GM18508 (cell line): Measurements from ENCODE around the gene HINT2.
A peak's percentile ranks its signal among the peaks of the same experiment; 100 is the strongest.

Experiments
- ATAC-seq: cut with Tn5 transposase; IDR thresholded peaks from one replicate; pipeline ENCODE4 v1.9.1; 2021; ENCODE audit warnings: moderate number of reproducible peaks; ENCODE audit not compliant: insufficient read depth, unreplicated experiment

The HINT2 gene

DNA sequence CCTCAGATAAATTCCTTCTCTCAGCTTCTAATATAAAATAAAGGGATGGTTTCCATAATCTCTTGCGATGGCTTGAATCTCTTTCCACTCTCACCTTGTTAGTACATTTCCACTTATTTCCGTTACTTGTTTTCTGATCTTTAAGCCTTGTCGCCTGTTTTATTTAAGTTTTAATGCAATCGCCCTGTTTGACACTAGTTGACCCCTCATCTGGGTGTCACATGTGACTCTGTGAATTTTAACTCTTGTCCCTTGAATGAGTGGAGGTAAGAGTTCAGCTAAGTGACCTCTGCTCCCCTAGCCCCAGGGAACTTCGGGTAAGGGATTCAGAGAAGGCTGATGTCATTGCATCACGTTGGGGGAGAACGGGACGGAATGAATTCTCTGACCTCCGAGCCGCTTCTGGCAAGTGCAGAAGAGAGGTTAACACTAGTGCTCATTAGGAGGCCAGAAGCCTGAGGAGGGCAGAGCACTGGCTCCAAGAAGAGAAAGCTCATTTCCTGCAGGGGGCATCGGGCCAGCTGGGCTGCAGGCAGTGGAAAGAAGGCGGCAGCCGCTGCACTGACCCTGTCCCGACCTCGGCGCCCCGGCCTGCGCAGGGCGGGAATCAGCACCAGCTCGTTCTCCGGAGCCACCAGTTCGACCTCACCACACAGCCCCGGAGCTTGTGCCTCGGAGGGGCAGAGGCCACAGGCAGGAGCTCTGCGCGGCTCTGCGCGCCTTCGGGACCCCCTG is 569 bp downstream of the HINT2 start:
- no peak for ATAC-seq

DNA sequence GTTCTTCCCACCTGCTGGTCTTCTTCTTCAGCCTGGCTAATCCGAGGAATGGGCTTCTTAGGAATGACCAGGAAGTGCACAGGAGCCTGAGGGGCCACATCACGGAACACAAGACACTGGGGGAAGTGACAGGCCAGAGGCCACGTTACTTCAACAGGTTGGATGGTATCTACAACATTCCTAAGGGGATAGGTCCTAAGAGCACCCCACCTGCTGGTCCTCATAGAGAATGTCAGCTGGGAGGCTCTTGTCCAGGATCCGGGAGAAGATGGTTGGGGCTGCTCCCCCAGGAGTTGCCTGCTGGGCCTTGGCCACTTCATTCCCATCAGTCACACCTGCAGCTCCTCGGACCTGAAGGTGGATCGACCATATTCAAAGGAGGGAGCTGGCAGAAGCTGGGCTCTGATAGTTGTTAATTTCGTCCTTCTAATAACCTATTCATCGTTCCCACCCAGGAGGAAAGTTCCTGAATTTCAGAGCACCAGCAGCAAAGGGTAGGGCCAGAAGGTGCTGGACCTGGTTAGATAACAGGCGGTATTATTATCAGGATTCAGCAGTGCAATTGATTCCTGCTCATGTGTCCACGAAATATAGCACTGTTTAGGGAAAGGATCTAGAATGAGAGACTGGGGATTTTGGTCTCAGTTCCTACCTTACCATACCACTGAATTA is 1.3 kb downstream of the HINT2 start:
- no peak for ATAC-seq

DNA sequence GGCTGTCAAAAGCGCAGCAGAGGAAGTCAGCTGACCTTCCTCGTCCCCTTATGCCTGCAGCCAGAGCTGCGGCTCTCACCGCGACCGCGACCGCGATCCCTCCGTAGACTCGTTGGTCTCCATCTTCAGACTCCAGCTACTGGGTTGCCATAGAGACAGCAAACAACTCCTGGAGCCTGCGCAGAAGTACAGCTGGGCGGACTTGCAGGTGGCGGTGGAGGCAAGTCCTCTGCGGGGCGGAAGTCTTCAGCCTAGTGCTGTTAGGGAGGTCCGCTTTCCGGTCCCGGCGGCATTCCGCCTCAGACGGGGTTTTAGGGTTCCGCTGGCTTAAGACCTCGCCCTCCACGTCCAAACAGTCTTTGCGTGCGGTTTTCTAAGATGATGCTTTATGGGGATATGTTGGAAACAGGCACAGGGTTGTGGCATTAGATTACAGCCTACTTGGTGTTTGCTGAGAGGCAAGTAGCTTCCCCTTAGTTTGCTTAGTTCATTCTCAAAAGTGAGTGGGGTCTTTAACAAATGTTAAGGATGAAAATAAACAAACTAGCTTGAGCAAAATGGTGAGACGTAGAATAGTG is 2.7 kb downstream of the HINT2 start, which contains the start of gene SPAG8:
SPAG8 (minus strand) TSS at position 238 of the 578 bp plus-strand sequence; CDS start at position 123, 115 bp downstream.
- ATAC-seq = peak; percentile 46

DNA sequence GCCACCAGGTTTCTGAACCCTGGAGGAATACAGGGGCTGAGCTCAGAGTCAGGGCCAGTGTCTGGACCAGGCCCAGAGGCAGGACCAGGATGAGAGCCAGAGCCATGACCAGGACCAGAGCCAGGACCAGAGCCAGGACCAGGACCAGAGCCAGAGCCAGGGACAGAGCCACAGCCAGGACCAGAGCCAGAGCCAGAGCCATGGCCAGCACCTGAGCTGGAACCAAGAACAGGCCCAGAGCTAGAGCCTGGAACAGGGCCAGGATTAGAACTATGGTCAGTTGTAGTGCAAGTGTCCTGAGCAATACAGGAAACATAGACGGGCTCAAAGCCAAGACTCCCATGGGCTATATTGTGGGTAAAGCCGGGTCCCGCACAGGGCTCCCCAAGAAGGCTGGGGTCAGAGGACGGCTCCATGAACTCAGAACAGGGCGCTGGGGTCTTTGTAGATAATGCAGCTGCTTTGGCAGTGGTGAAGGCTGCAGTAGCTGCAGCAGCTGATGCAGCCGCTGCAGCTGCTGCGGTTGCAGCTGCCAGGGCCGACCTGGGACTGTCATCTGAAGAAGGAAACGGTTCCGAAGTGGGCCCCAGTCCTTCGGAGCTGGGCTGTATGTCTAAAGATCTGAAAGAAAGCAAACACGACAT is 3.3 kb downstream of the HINT2 start:
- ATAC-seq = no peak

DNA sequence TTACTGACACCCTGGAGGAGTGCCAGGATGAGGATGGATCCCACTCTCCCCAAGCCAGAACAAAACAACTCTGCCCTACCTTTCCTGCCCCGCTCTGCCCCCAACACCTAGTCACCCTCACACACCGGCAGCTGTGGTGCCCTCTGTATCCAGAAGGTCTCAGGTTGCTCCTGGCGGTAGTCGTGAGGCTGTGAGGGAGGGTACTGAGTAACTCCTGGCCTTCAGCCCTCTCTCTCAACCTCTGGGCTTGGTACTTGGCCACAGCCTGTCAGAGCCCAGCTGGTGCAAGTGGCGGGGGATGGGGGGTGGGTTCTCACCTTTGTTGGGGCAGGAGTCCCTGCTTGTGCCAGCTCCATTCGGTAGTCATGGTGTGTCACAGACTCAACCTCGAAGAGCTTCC is 4.7 kb downstream of the HINT2 start:
- no peak for ATAC-seq

DNA sequence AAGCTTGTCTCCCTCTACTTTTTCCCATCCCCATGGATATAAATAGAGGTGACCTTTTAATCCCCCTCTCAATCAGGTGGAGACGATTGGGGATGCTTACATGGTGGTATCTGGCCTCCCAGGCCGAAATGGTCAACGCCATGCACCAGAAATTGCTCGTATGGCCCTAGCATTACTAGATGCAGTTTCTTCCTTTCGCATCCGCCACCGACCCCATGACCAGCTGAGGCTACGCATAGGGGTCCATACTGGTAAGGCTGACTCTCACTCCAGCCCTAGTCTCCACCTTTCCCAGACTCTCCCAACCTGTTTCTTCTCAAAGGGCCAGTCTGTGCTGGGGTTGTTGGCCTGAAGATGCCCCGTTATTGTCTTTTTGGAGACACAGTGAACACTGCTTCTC is 6.4 kb downstream of the HINT2 start:
- no peak for ATAC-seq

DNA sequence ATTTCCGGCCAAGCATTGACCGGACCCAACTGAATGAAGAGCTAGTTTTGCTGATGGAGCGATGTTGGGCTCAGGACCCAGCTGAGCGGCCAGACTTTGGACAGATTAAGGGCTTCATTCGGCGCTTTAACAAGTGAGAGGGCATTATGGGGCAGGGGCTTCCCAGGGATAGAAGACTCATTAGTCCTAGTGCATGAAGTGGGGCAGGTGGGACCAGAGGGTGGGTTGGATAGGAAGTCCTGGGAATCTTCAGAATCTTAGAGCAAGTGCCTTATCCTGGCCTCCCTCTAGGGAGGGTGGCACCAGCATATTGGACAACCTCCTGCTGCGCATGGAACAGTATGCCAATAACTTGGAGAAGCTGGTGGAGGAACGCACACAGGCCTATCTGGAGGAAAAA is 8.7 kb downstream of the HINT2 start:
- no peak for ATAC-seq

DNA sequence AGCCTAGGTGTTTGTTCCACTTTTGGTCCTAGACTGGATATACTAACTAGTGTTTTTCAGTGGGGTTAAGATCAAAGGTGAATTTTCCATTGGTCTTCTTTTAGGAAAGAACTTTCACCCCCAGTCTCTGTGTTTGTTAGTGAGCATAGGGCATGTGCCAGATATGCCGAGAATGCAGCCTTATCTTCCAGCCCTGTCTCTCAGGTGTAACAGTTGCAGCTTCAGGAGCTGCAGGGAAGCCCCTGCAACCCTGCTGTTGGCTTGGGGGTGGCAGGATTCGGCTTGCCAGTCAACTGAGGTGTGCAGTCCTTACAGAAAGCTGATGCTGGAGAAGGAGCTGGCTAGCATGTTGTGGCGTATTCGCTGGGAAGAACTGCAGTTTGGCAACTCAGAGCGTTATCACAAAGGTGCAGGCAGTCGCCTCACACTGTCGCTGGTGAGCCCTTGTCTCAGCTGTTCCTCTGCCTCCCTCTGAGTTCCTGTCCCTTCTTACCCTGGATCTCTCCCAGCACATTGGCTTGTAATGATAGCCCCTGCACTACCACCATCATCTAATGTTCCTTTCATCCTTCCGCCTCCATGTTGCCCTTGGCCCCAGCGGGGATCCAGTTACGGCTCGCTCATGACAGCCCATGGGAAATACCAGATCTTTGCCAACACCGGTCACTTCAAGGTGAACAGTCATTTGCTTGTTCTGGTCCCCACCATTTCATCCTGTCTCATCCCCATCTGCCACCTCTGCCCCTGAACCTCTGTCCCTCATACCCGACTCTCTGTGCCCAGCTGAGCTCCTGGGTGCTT is 13.3 kb downstream of the HINT2 start:
- ATAC-seq = no peak

DNA sequence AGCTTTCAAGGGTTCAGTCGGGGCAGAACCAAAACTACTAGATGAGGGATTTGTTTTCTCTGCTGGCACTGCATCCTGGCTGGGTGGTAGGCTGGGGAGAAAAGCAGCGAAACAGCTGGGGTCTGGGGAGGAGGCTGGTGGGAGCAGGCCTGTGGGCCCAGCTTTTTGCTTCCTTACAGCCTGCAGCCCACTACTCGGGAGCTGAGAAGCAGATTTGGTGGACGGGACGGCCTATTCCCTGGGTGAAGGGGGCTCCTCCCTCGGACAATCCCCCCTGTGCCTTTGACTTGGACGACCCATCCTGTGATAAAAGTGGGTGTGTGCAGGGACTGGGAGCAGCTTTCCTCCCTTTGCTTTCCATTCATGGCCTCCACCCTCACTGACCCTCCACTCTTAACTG is 14.3 kb downstream of the HINT2 start:
- ATAC-seq = no peak

DNA sequence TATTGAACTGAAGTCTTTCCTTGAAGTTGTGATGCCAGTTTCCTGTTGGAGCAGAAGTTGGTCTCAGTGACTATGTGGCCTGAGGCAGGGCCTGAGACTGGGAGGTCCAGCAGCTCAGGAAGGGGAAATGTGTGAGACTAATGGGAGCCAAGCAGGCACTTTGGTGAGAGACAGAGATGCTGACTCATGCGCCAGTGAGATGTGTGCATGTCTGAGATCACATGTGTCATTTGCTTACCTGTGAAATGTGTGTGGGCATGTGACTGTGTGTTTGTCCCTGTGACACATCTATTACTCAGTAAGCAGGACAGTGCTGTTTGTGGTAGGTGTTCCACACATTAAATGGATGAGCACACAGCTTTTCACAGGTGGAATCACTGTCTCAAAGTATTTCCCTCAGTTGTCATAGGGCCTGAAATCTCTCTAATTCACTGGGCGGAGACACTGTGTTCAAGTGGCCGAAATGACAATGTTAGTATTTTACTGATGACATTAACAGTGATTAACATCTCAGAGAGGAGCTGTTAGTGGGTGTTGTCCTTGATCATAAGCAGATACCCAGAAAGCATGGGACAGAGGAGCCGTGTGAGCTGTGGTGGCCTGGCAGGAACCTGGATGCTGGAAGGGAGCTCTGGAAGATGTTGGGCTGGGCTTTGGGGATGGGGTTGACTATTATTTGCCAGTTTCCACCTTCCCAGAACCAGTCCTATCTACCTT is 16.0 kb downstream of the HINT2 start:
- ATAC-seq = no peak

DNA sequence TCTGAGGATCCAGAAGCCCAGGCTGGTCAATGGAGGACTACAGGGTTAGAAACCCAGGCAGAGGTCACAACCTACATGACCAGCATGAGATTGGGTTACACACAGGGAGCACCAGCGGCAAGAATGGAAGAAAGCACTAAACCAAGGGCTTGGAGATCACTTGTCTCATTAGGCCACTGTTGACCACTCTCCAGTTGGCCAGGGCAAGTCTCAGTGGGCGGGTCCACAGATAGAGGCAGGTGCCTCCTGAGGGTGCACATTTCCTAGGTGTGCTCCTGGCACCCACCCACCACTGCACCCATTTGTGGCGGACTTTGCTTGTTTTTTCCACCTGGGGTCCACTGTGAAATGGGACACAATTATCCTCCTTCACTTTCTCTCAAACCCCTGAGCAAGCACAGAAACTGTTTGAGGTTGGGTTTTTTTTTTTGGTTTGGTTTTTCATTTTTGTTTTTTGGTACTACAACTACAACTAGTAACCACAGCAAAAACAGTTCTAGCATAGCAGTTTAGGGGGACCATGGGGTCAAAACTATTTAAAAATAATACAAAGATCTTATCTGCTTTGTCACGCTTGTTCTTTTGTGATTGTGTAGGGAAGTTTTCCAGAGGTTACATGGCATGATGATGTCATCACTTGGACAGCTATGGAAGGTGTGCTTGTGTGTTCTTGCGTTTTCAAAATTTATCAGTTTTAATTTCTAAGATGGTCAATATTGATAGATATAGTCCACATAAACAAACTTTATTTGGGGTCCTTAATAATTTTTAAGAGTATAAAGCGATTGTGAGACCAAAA is 17.3 kb downstream of the HINT2 start:
- no peak for ATAC-seq

DNA sequence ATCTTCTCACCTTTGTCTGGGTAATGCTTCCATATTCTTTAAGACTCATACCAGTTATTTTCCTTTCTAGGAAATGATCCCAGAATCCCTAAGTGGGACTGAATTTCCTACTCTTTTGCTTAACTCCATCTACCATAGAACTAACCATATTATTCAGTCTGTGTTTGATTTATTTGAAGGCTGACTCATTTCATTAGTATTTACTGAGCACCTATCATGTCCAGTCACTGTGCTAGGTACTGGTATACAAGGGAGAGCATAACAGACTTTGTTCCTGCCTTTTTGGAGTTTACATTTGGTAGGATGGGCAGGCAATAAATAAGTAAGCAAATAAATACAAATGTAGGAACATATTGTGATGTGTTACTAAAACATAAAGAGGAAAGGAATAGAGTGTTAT is 19.1 kb downstream of the HINT2 start:
- no peak for ATAC-seq

DNA sequence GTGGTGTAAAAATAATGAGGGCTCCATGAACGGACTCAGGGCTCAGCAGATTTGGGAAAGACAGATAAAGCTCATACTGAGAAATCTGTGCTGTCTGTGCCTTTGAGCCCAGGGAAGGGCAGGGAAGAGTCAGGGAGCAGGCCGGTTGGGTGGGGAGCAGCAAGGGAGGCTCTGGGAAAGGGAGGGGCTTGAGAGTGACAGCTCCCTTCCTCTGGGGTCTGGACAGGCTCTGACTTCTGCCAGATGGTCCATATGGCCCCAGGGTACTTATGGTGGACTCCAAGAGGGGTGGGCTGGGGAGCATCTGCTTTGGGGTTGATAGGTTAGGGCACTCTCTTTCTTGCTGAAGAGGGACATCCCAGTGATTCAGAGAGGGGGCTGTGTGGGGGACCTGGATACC is 21.4 kb downstream of the HINT2 start:
- no peak for ATAC-seq

DNA sequence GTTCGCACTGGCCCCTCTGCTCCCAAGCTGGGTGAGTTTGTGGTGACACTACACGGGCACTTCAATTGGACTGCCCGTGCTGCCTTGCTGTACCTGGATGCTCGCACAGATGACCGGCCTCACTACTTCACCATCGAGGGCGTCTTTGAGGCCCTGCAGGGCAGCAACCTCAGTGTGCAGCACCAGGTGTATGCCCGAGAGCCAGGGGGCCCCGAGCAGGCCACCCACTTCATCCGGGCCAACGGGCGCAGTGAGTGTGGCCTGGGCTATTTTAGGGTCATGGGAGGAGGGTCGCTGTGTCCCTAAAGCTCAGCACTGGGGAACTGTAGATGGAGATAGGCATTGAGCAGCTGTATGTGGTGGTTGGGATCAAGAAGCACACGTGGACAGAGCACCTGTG is 22.0 kb downstream of the HINT2 start:
- ATAC-seq = no peak

DNA sequence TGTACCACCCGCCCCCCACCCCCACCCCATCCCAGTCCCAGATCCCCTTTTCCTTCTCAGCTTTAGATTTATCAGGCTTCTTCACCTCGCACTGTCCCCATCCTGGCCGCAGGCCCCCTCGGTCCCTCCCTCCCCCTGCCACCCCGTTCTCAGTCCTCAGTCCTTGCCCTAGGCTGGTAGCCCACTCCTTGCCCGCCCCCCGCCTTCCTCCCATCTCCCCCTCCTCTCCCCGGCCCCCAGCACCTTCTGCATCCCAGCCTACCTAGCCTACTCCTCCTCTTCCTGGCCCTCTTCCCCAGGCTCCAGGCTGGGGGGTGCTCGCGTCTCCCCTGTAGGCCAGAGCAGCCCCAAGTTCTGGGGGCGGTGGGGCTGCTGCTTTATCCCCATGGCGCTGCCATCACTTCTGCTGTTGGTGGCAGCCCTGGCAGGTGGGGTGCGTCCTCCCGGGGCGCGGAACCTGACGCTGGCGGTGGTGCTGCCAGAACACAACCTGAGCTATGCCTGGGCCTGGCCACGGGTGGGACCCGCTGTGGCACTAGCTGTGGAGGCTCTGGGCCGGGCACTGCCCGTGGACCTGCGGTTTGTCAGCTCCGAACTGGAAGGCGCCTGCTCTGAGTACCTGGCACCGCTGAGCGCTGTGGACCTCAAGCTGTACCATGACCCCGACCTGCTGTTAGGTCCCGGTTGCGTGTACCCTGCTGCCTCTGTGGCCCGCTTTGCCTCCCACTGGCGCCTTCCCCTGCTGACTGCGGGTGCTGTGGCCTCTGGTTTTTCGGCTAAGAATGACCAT is 22.6 kb downstream of the HINT2 start:
- ATAC-seq = no peak

DNA sequence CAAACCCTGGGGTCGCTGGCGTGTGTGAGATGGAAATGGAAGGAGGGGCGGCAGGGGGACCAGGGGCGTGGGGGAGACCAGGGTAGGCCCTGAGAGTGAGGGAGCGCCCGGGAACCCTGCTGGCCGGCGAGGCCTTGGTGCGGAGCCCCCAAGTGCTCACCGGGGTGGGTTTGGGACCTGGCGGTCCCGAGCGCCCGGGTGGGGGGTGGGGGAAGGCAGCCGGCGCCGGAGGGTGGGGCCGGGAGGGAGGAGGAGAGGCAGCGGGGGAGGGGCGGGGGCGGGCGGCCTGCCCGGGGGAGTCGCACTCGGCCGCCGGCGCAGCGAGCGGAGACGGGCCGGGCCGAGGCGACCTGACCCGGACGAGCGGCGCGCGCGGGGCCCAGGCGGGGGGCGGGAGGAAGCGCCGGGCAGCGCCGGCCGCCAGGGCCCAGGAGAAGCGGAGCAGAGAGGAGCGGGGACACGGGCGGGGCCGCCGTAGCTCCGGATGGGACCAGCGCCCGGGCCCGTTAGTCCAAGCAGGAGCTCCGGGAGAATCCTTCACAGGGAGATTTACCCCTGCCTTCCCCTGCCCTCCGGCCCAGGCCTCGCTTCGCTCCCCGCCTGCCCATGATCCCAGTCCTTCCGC is 23.4 kb downstream of the HINT2 start, which contains the start of gene NPR2:
NPR2 (plus strand) TSS at position 295 of the 625 bp plus-strand sequence. CDS start 818 bp downstream, outside the sequence.
- no peak for ATAC-seq
